HEK293 (cell line): ENCODE results near the gene ACTRT2.

ENCODE experiments used
- CTCF ChIA-PET: fragments of 350-600 bp; formaldehyde crosslinking; extraction: SDS; loops from one replicate; lab custom pipeline; 2021; ENCODE audit warnings: antibody characterized with exemption; lab: Yijun Ruan, JAX
- POLR2A ChIA-PET: fragments of 300-600 bp; formaldehyde crosslinking; extraction: SDS; loops from one replicate; lab custom pipeline; 2020; ENCODE audit warnings: antibody characterized with exemption, inconsistent platforms; lab: Yijun Ruan, JAX
- H3K27ac ChIP-seq: fragments of 200-500 bp; sonication (Bioruptor generic); 2 replicates; pipeline ENCODE4 v1.5.1; 2014; ENCODE audit warnings: low read depth, low read length, control low read depth, inconsistent platforms; ENCODE audit errors: extremely low read depth
- H3K36me3 ChIP-seq, 2 experiments: fragments of 200-500 bp in 1 of 2; sonication (Bioruptor generic) in 1 of 2; 1 replicate in 1 of 2; 2 replicates in 1 of 2; pipeline ENCODE4 v1.5.1; 2014 to 2017; ENCODE audit warnings: inconsistent platforms in 2 of 2, low read length in 2 of 2; ENCODE audit not compliant: control insufficient read depth in 2 of 2, insufficient read depth in 1 of 2
- H3K4me1 ChIP-seq: fragments of 200-500 bp; sonication (Bioruptor generic); 2 replicates; pipeline ENCODE4 v1.5.1; 2014; ENCODE audit warnings: mild to moderate bottlenecking, low read length, inconsistent platforms; ENCODE audit not compliant: control insufficient read depth, insufficient read depth
- H3K4me3 ChIP-seq: 2 replicates; pipeline ENCODE4 v1.5.1; 2011; ENCODE audit warnings: low read depth, mild to moderate bottlenecking, control low read depth, low read length, moderate library complexity
- H3K9me3 ChIP-seq: fragments of 200-500 bp; sonication (Bioruptor generic); 2 replicates; pipeline ENCODE4 v1.5.1; 2014; ENCODE audit warnings: low read depth, low read length, inconsistent platforms; ENCODE audit not compliant: control insufficient read depth, insufficient read depth
- EGR2 ChIP-seq: fragments of 450-650 bp; formaldehyde crosslinking; IDR thresholded peaks from 2 replicates; pipeline ENCODE4 v1.5.1; 2016; ENCODE audit warnings: low read depth, missing biosample characterization, missing genetic modification characterization
- FEZF1 ChIP-seq: fragments of 450-650 bp; formaldehyde crosslinking; IDR thresholded peaks from 2 replicates; pipeline ENCODE4 v1.5.1; 2016; ENCODE audit warnings: missing biosample characterization, missing genetic modification characterization
- PRDM6 ChIP-seq: fragments of 450-650 bp; formaldehyde crosslinking; IDR thresholded peaks from 2 replicates; pipeline ENCODE4 v1.5.1; 2017; ENCODE audit warnings: missing biosample characterization, missing genetic modification characterization
- SALL2 ChIP-seq: fragments of 450-650 bp; formaldehyde crosslinking; IDR thresholded peaks from 2 replicates; pipeline ENCODE4 v1.5.0; 2017; ENCODE audit warnings: missing biosample characterization, mild to moderate bottlenecking, missing genetic modification characterization, borderline replicate concordance
- ZNF112 ChIP-seq: fragments of 450-650 bp; formaldehyde crosslinking; IDR thresholded peaks from 2 replicates; pipeline ENCODE4 v1.5.0; 2017; ENCODE audit warnings: missing biosample characterization, missing genetic modification characterization
- ZNF169 ChIP-seq: fragments of 450-650 bp; formaldehyde crosslinking; IDR thresholded peaks from 2 replicates; pipeline ENCODE4 v1.5.1; 2016; ENCODE audit warnings: missing biosample characterization, missing genetic modification characterization
- ZNF19 ChIP-seq: fragments of 450-650 bp; formaldehyde crosslinking; IDR thresholded peaks from 2 replicates; pipeline ENCODE4; 2016; ENCODE audit warnings: missing biosample characterization, missing genetic modification characterization, low read depth
- ZNF292 ChIP-seq: fragments of 450-650 bp; formaldehyde crosslinking; IDR thresholded peaks from 2 replicates; pipeline ENCODE4 v1.5.1; 2016; ENCODE audit warnings: low read depth, missing biosample characterization, missing genetic modification characterization, borderline replicate concordance
- ZNF423 ChIP-seq: fragments of 450-650 bp; formaldehyde crosslinking; IDR thresholded peaks from 2 replicates; pipeline ENCODE4 v1.5.1; 2016; ENCODE audit warnings: missing biosample characterization, missing genetic modification characterization
- ZNF449 ChIP-seq: fragments of 450-650 bp; formaldehyde crosslinking; IDR thresholded peaks from 2 replicates; pipeline ENCODE4 v1.5.1; 2017; ENCODE audit warnings: missing biosample characterization, mild to moderate bottlenecking, missing genetic modification characterization, moderate library complexity
- ZNF501 ChIP-seq: fragments of 450-650 bp; formaldehyde crosslinking; IDR thresholded peaks from 2 replicates; pipeline ENCODE4 v1.5.1; 2016; ENCODE audit warnings: missing biosample characterization, missing genetic modification characterization
- ZNF518A ChIP-seq: fragments of 450-650 bp; formaldehyde crosslinking; conservative IDR thresholded peaks from 2 replicates; pipeline ENCODE4 v1.5.1; 2016; ENCODE audit warnings: low read depth, missing biosample characterization, missing genetic modification characterization
- ZNF521 ChIP-seq: fragments of 450-650 bp; formaldehyde crosslinking; IDR thresholded peaks from 2 replicates; pipeline ENCODE4 v1.5.1; 2017; ENCODE audit warnings: missing biosample characterization, mild to moderate bottlenecking, missing genetic modification characterization
- ZNF555 ChIP-seq: fragments of 450-650 bp; formaldehyde crosslinking; conservative IDR thresholded peaks from 2 replicates; pipeline ENCODE4 v1.5.1; 2017; ENCODE audit warnings: missing biosample characterization, mild to moderate bottlenecking, missing genetic modification characterization, inconsistent platforms
- ZNF610 ChIP-seq: fragments of 450-650 bp; formaldehyde crosslinking; IDR thresholded peaks from 2 replicates; pipeline ENCODE4 v1.5.1; 2016; ENCODE audit warnings: missing biosample characterization, missing genetic modification characterization, borderline replicate concordance
- ZNF623 ChIP-seq: fragments of 450-650 bp; formaldehyde crosslinking; IDR thresholded peaks from 2 replicates; pipeline ENCODE4 v1.5.1; 2016; ENCODE audit warnings: missing biosample characterization, missing genetic modification characterization
- ZNF645 ChIP-seq: fragments of 450-650 bp; formaldehyde crosslinking; IDR thresholded peaks from 2 replicates; pipeline ENCODE4; 2016; ENCODE audit warnings: missing biosample characterization, missing genetic modification characterization
- ZNF664 ChIP-seq: fragments of 450-650 bp; formaldehyde crosslinking; IDR thresholded peaks from 2 replicates; pipeline ENCODE4 v1.5.1; 2016; ENCODE audit warnings: missing biosample characterization, missing genetic modification characterization
- ZNF768 ChIP-seq: fragments of 450-650 bp; formaldehyde crosslinking; IDR thresholded peaks from 2 replicates; pipeline ENCODE4 v1.5.1; 2018; ENCODE audit warnings: missing biosample characterization, mild to moderate bottlenecking, missing genetic modification characterization
- ZSCAN18 ChIP-seq: fragments of 450-650 bp; formaldehyde crosslinking; IDR thresholded peaks from 2 replicates; pipeline ENCODE4 v1.5.1; 2016; ENCODE audit warnings: missing biosample characterization, missing genetic modification characterization
- ZSCAN23 ChIP-seq: fragments of 450-650 bp; formaldehyde crosslinking; IDR thresholded peaks from 2 replicates; pipeline ENCODE4 v1.5.1; 2016; ENCODE audit warnings: missing biosample characterization, missing genetic modification characterization

Gene ACTRT2

GRCh38 chr1:2999571-2999970, 21.7 kb upstream of the ACTRT2 start (continued):
- TF ChIP-seq ZSCAN18 (tag by site-specific recombination) (no peak), EGR2 (tag by site-specific recombination) (no peak), ZNF555 (tag by site-specific recombination) (no peak), ZNF664 (tag by site-specific recombination) (no peak), ZNF169 (tag by site-specific recombination) (no peak), ZNF610 (no peak), ZNF518A (tag by site-specific recombination) (no peak), ZNF449 (tag by site-specific recombination) (no peak), ZNF19 (tag by site-specific recombination) (no peak), ZSCAN23 (no peak), PRDM6 (tag by site-specific recombination) (no peak)

- CTCF ChIA-PET = no interaction called here
Observed at GRCh38 chr1:3000214-3000613, 21.1 kb upstream of the ACTRT2 start.

More at GRCh38 chr1:3000214-3000613, 21.1 kb upstream of the ACTRT2 start:
- TF ChIP-seq ZNF645 (tag by site-specific recombination) (no peak), ZNF623 (tag by site-specific recombination) (no peak), ZNF423 (tag by site-specific recombination) (no peak), FEZF1 (tag by site-specific recombination) (no peak), ZNF112 (no peak), ZNF501 (no peak), ZNF521 (tag by site-specific recombination) (no peak), ZNF292 (tag by site-specific recombination) (no peak), ZNF768 (tag by site-specific recombination) (no peak), SALL2 (tag by site-specific recombination) (no peak)
- Histone ChIP-seq H3K27ac (no peak overlapping the region), H3K4me3 (no peak overlapping the region), H3K36me3 (no peaks in the 10 kb centered on the region), H3K9me3 (no peaks in the 10 kb centered on the region), H3K4me1 (no peaks in the 10 kb centered on the region)
- POLR2A ChIA-PET = no interaction called here
